Ishikawa (cell line): Measurements from ENCODE around the gene ANO3.

ENCODE experiments used
- MAX ChIP-seq: IDR thresholded peaks from 2 replicates; pipeline ENCODE4 v1.6.1; 2012
- NFIC ChIP-seq: IDR thresholded peaks from 2 replicates; pipeline ENCODE4 v1.6.1; 2012
- RAD21 ChIP-seq: IDR thresholded peaks from 2 replicates; pipeline ENCODE4 v1.6.1; 2012; ENCODE audit warnings: low read depth
- REST ChIP-seq: IDR thresholded peaks from 2 replicates; pipeline ENCODE4 v1.6.1; 2012; ENCODE audit warnings: low read depth, mild to moderate bottlenecking
- TAF1 ChIP-seq: IDR thresholded peaks from 2 replicates; pipeline ENCODE4 v1.6.1; 2012; ENCODE audit warnings: low read depth, mild to moderate bottlenecking
- TCF12 ChIP-seq: IDR thresholded peaks from 2 replicates; pipeline ENCODE4 v1.6.1; 2012; ENCODE audit warnings: low read depth
- TEAD4 ChIP-seq: IDR thresholded peaks from 2 replicates; pipeline ENCODE4 v1.6.1; 2012
- YY1 ChIP-seq: IDR thresholded peaks from 2 replicates; pipeline ENCODE4 v1.6.1; 2012; ENCODE audit warnings: low read depth

DNA sequence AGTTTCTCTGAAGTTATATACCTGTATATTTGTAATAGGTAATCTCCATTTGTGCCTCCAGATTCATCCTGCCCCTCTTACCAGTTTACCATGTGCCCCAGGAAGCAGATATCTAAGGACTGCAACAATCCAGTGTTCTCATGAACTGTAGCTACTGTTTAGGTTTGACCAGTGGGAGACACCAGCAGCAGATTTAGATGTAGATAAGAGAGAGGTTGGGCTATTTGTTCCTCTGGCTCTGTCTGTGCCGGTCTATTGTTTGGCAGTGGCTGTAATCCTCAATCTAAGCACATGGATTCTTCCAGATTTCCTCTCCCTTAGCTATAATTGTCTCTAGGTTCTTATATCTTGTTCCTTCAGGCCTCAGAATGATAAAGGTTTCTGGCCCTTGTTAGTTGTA lies 88.4 kb downstream of the ANO3 start:
- no peak for TF ChIP-seq RAD21
- TF ChIP-seq TEAD4, result no peak
- TF ChIP-seq REST, result no peak
- no peak for TF ChIP-seq TAF1
- no peak for TF ChIP-seq TCF12
- no peak for TF ChIP-seq NFIC
- TF ChIP-seq MAX, result no peak
- TF ChIP-seq YY1, result no peak
